Testis (tissue), 2 donors: Measurements from ENCODE around the gene LNPEP.

ENCODE experiments used
- CTCF ChIP-seq, 3 experiments: fragments of 450-650 bp in 2 of 3; fragments of 200-600 bp in 1 of 3; sonication (generic) in 1 of 3; IDR thresholded peaks; one replicate each; pipeline ENCODE4 v1.5.1; 2016 to 2019; ENCODE audit warnings: antibody characterized with exemption in 3 of 3, mild to moderate bottlenecking in 2 of 3, moderate library complexity in 1 of 3
- POLR2A ChIP-seq: fragments of 450-650 bp; IDR thresholded peaks from one replicate; pipeline ENCODE4 v1.6.1; 2017; ENCODE audit warnings: antibody characterized with exemption, mild to moderate bottlenecking, moderate library complexity

GRCh38 chr5:96946381-96946780 is 10.5 kb downstream of the LNPEP start:
- no peak for TF ChIP-seq CTCF (IDR thresholded peaks at IDR 0.05)
- no peak for TF ChIP-seq POLR2A
